LHCN-M2 (cell line): ENCODE data around the gene EMC8. TPM values are rescaled to one million over a fixed set of nuclear protein-coding genes. Genes with fewer than 3 reads are reported as not detected.
"Not testable (repeated sequence)": the region's sequence is repeated elsewhere in the genome, so short reads cannot be mapped to it uniquely, and the experiment has no call there.

Experiments
- DNase-seq: peaks from one replicate; pipeline ENCODE4 v3.0.0-alpha.2; 2012; ENCODE audit warnings: low read depth
- polyA plus RNA-seq: library from polyadenylated mRNA; unstranded; fragments of >200 nt; gene quantifications from one replicate; pipeline ENCODE4 v1.2.1, GENCODE V29; 2012; ENCODE audit warnings: missing spikeins
- total RNA-seq: library from RNA; depleted of rRNA; stranded (reverse); fragments of >200 nt; gene quantifications from 2 replicates; pipeline ENCODE4 v1.2.3, GENCODE V29; 2014; rRNA removed

The EMC8 gene
- total RNA-seq: 50.1 and 62.1 TPM in 2 replicates
- polyA plus RNA-seq: 30.2 TPM

DNA sequence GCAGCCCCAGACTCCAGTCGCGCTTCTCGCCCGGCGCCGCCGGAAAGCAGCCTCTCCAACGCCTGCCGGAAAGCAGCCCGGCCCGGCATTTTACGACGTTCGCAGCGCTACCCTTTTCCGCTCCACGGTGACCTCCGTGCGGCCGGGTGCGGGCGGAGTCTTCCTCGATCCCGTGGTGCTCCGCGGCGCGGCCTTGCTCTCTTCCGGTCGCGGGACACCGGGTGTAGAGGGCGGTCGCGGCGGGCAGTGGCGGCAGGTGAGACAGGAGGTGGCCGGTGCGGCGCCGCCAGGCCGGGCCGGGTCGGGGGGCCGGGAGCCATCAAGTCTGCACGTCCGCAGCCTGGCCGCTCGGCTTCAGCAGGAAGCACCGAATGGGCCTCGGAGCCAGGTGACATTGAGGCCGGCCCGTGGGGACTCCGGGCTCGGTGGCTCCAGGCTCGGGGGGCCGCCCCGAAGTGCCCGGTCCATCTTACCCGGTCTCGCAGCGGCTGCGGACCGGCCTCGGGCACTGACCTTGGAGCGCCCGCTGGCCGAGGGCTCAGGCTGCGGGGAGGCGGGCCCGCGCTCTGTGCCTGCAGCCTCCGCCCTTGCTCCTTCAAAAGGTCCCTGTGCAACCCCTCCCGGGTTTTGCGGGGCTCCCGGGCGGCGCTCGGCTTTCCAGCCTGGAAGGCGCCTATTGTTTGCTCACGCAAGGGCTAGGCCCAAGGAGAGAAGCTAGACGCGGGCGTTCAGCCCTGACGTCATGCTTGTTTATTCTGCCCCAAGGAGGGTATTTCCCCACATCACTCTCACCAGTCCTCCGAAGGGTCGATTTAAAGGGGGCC lies at the start of gene EMC8, which contains the start of gene COX4I1:
TSS of gene EMC8 (minus strand) at position 48 of the 824 bp plus-strand sequence. CDS start 249 bp downstream, outside the sequence.
TSS of gene COX4I1 (plus strand) at position 199 of the 824 bp plus-strand sequence. CDS start 1,511 bp downstream, outside the sequence.
- DNase-seq: peak; percentile 90

DNA sequence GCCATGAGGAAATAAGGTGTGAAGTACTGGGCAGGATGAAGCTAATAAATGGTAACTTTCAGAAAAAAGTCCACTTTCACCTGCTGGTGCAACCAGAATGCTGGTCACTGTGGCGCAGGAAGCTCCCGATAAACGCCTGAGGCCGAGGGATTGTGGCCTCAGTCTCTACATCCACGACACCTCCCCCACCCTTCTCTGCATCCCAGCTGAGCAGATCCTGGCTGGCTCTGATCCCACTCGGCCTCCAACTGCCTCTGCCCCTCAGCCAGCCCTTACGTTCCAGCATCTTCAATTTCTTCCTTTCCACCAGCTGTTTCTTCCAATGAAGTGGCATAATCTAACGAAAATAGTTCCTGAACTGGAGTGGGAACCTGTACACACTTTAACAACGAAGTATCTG lies 49.6 kb upstream of the EMC8 start:
- no peak for DNase-seq

DNA sequence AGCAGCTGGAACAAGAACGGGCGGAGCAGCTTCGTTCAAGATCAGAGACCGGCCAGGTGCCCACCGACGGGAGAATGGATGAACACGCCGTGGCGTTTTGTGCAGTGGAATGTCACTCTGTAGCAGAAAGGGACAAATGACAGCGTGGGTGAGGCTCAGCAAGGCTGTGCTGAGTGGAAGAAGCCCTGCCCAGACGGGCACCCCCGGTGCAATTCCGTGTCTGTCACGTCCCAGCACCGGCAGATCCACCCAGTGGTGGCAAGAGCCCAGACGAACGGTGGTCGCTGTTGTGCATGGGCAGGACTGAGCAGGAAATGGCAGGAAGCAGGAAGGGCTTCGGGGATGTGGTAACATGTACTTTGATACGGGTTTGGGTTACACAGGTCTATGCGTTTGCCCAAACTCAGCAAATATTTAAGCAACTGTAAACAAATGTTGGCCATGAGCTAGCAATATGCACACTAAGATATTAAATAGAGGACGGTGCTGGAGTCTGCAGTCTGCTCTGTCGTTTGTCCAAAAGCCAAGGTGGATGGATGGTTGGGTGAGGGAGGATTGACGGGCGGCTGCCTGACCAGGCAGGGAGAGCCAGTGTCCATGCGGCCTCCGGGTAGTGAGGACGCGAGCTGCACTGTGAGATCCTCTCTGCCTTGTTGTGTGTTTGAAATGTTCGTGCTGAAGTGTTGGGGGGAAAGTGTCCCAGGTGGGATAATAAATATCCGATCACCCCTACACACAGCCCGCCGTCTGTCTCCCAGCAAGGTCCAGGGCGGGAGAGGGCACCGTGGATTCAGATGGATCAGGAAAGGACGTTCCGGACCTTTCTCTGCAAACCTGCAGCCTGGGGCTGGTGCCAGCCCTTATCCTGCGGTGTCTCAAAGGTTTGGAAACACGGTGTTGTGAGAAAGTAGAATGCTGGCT lies 48.6 kb upstream of the EMC8 start:
- no peak for DNase-seq

DNA sequence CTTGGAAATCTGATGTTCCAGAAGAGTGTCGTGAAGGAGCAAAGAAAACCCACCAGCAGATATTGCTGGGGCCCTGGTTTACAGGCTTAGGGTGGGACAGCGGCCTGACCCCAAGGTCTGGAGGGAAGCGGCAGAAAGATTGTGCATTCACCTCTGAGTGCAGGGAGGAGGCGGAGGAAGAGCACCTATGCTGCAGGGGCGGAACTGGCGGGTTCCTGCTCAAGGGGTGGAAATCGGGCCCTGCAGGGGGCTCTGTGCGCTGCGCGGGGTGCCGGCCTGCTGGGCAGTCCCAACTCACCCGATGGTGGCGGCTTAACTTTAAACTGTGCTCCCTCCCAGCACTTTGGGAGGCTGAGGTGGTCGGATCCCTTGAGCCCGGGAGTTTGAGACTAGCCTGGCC lies 47.7 kb upstream of the EMC8 start:
- DNase-seq: no peak

DNA sequence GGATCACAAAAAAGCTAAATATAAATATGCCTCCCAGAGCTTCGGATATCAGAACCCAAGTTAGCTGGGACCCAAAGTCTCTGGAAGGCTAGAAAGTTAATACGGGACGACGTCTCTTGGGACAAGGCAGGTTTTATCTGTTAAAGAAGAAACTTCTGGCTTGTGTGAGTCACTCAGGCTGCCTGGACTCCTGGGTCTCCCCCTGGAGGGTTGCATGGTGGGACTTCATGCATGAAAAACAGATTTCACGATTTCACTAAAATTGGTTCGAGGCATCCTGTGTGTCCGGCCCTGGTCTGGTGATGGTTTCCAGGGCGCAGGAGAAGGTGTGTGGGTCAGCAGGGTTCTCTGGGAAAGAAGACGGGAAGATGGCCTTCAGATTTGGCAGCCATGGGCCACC lies 47.1 kb upstream of the EMC8 start:
- DNase-seq: no peak

DNA sequence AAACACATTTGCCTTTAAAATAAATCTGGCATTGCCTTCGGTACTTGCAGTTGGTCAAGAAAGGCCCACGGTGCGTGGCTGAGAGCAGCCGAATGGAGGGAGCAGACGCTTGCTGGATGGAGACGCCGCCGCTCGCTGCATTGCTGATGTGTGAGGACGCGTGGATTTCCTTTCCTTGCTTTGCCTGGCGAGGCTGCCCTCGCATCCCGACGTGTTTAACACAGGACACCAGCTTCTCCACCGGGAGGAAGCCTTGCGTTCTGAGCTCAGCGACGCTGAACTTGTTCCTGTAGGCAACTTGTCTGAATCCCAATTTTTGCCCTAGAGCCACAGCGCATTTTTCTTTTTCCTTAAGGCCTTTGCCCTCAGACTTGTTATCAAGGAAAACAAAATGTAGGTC lies 45.9 kb upstream of the EMC8 start:
- no peak for DNase-seq

DNA sequence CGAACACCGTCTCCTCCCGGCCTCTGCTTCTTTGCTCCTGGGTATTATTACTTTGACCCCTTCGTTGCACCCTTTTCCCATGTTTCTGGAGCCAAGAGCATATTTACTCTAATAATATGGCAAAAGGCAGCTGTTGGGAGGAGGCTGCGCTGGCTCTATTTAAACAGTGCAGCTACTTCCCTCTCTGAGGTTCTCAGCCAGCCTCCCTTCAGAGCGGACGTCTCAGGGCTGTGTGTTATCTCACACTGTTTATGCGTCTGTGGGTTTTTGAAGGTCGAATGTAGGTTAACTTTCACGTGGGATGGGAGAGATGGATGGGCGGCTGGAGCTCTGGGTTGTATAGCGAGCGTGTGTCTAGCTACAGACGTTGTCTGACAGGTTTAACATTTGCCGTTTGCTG lies 45.4 kb upstream of the EMC8 start:
- DNase-seq: no peak

DNA sequence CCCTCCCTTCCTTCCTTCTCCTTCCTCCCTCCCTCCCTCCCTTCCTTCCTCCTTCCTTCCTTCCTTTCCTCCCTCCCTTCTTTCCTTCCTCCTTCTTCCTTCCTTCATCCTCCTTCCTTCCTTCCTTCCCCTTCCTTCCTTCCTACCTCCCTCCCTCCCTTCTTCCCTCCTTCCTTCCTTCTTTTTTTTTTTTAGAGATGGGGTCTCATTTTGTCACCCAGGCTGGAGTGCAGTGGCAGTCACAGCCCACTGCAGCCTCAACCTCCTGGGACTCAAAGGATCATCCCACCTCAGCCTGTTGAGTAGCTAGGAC lies 44.8 kb upstream of the EMC8 start:
- no peak for DNase-seq

DNA sequence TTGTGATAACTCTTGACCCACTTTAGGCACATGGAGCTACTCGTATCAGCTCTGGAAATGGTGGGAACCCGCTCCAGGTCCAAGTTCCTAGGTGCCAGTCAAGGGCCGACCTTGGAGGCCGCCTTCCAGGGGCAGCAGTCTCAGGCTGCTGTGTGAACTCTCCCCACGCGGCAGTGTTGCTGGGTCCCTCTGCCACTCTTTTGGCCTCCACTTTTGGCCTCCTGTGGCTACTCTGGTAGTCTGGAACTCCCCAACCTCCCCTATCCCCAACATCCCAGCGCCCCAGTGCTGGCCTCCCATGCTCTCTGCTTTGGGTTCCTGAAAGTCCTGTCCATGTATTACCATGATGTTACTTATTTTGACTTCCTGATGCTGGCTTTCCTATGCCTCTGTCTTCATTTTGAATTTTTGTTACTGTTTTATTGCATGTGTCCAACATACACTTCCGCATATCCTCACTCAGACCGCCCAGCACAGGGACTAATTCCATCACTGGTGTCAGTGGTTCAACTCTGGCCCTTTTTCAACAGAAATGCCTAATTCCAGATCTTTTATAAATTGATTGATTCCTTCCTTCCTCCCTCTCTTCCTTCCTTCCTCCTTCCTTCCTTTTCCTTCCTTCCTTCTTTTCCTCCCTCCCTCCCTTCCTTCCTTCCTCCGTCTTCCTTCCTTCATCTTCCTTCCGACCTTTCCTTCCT lies 44.3 kb upstream of the EMC8 start:
- DNase-seq: no peak

DNA sequence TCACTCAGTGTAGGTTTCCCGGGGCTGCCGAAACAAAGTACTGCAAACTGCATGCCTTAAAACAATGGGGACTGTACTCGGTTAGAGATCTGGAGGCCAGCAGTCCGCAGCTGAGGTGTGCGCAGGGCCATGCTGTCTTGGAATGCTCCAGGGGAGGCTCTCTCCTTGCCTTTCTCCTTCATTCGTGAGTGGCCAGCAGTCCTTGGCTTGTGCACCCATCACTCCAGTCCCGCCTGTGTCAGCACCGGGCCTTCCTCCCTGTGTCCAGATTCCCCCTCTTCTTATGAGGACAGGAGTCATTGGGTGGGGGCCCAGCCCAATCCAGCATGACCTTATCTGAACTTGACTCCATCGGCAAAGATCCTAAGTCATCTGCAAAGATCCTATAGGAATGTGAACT lies 43.5 kb upstream of the EMC8 start:
- DNase-seq: no peak

DNA sequence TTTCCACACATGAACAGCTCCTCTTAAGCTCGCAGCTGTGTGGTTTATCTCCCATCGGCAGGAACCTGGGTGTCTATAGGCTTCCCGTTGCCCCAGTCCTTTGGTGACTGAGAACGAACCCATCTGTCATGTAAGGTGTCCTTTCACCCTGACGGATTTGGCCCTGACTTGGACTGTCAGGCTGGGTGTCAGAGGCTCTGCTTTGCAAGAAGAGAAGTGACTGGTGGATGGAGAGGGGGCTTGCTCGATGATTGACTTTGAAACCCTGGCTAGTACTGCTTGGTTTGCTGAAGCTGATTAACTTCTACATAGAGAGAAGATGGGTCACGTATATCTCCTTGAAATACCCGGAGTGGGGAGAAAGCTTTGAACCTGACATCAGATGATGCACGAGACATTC lies 43.1 kb upstream of the EMC8 start:
- no peak for DNase-seq

DNA sequence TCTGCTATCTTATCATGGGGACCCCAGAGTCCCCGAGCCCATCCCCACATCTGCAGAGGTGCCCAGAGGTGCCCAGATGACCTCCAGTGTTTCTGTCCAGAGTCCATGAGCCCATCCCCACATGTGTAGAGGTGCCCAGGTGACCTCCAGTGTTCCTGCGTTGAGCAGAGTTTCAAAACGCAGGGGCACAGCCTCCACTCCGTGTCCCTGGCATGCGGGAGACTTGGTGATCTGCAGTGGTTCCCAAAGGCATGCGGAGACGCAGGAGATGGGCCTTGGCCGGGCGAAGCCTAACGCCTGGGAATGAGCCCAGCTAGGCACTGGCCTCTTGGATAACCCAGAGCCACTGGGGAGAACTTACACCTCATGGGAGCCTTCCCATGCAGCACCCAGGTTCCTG lies 41.5 kb upstream of the EMC8 start:
- DNase-seq: no peak

DNA sequence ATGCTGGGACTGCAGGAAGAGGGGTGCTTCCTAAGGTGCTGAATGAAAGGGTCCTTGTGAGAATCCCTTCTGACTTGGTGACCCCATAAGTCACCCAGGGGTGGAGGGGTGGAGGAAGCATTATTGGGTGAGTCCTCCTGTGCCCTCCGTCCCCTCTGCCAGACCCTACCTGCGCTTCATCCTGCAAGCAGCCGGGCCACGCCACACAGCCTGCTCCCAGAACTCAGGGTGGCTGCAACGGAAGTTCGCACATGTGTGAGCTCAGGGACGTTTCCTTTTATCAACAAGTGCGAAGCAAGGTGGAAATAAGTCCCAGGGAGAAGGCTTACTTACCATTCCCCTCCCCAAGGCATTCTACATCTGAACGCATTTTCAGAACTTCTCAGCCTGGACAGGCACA lies 41.1 kb upstream of the EMC8 start:
- DNase-seq: no peak

DNA sequence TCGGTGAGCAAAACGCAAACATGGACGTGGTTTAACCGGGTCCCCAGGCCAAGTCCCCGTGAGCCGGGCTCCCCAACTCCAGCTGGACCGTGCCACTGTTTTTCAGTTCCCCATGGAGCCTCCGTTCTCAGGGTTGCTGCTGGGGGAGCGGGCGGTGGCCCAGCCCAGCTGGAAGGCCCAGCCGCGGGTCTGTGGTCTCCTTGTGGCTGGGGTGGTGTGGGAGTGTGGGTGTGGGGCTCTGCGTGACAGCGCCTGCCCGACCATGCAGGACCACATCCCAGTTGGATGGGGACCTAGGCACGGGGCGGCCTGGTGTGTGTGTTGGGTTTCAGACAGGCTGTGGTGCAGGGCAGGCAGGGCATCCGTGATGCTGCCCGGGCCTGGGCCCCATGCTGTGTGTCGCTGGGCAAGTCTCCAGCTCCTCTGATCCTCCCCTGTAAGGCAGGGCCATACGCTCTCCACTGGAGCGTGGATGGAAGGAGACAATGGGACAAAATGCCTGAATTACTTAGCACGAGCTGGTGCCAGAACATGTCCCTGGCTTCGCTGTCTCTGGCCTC lies 40.4 kb upstream of the EMC8 start:
- DNase-seq: no peak

DNA sequence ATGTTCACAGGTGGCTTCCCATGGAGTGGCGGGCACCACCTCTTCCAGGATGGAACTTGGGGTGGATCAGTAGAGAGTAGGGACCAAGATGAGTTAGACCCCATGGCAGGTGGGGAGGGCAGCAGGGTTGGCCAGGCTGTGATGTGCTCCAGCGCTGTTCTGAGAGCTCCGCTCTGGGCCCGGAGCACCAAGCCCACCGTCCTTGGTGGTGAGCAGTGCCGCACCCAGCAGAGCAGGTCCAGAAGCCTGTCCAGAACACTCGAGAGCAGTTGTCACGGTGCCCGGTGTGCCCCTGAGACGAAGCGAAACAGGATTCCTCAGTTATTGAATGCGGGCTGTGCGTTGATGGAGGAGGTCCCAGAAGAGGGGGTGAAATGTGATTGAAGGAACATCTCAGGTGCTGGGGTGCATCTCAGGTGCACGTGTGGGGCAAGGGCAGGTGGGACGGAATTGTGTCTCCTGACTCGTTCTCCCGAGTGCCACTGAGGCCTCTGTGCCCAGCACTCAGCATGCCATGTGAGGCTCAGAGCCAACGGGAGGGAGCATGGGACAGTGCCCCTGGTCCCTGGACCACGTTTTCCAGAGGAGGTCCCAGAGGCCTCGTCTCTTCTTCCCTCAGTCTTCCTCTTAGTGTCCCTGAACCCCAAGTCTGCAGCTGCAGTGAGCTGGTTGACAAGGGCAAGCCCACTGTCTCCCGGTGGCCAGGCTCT lies 39.7 kb upstream of the EMC8 start:
- DNase-seq: no peak

DNA sequence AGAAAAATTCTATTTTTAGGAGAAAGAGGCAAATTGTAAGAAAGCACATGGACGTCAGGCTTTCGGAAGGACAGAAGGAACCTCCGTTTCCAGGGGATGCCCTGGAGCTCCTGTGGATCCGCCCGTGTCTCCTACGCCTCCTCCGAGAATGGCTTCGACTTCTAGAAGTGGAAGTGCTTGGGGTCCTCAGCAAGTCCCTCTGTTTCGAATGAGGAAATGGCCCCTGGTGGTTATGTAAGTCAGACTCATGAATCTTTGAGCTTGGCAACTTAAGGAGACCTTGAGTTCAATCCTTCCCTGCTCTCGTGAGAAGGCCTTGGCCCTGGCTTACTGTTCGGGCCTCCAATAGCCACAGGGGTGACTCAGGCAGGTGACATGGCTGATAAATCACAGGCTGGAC lies 39.0 kb upstream of the EMC8 start:
- no peak for DNase-seq

DNA sequence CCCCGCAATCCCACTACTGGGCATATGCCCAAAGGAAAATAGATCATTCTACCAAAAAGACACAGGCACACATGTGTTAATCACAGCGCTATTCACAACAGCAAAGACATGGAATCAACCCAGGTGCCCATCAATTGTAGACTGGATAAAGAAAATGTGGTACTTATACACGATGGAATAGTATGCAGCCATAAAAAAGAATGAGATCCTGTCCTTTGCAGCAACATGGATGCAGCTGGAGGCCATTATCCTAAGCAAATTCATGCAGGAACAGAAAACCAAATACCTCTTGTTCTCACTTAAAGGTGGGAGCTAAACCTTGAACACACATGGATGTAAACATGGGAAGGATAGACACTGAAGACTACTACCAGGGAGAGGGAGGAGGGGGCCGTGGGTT lies 38.3 kb upstream of the EMC8 start:
- not testable (repeated sequence) for DNase-seq

DNA sequence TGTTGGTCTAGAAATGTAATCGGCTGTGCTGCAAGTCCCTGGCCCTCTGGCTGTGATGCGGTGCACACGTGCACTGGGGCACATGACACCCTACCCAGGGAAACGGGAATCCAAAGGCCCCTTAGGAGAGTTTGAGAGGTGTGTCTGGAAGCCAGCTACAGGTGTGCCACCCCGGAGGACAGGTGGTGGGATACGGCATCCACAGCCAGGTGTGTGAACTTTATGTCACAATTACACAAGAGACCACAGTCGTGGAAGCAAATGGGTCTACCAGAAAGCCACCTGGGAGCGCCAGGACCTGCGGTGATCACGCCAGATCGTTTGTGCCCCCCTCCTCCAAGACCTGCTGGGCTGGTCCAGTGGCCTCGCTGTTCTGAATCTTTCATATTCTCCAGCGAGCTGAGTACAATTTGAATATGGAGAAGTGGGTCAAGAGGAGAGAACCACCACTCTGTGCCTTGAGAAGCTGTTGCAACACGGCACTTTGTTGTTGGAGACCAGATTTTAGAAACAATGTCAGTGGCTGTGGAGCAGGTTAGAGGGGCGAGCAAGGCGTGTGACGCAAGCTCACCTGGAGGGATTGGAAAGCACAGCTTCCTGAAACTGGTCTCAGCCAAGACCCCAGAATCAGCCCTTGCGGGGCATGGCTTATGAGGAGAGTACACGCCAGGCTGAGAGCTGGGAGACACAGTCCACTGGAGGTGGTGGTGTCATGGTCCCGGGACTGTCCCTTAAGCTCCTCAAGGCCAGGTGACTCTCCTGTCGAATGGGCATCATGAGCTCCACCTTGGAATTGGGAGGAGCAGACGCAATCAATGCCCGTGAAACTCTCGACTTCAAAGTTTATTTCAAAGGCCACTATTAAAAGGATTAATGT lies 37.6 kb upstream of the EMC8 start:
- no peak for DNase-seq

DNA sequence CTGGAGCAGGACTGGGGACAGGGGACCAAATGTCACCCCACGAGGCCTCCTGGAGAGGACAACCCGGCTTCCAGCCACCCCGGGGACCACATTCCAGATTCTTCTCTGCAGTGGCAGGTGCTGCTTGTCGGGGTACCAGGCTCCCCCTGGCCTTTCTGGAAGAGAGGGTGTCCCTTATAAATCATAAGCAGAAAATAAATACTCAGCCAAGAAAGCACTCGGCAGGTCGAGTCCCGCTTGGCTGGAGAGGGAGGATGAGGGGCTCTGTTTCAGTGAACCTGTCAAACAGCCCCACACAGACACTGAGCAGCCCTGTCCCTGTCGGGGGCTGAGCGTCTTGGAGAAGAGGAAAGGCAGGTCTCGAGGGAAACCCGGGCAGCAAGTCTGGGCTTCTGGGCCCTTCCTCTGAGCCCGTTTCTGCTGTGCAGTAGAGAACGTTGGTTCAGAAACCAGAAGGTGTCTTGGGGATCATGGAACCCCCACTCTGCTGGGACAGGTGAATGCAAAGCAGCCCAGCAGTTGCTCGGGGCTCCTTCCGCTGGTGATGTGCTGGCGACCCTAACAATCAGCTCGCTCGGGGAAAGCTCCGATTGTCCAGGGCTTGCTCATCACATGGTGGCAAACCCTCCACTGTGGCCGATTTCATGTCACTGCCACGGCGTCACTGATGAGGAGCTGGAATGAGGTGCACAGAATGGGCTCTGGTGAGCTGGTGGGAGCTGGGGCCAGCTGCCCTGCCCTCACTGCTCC lies 36.8 kb upstream of the EMC8 start:
- no peak for DNase-seq
